MM.1S (cell line): ENCODE measurements around the gene REELD1.

Source experiments
- EZH2 ChIP-seq: fragments of 300-600 bp; sonication (generic); optimal IDR thresholded peaks from 2 replicates; pipeline ENCODE3; 2017; ENCODE audit warnings: low read depth, mild to moderate bottlenecking, antibody characterized with exemption, low read length, mixed read lengths
- EZH2phosphoT487 ChIP-seq: fragments of 300-600 bp; sonication (generic); IDR thresholded peaks from 2 replicates; pipeline ENCODE4 v1.6.1; 2018; ENCODE audit warnings: antibody characterized with exemption, low read length
- TF ChIP-seq, protein P1 (sequence below): fragments of 300-600 bp; sonication (generic); IDR thresholded peaks from 2 replicates; pipeline ENCODE4 v1.5.1; 2016; ENCODE audit warnings: antibody characterized with exemption, low read length, mixed read lengths

DNA sequence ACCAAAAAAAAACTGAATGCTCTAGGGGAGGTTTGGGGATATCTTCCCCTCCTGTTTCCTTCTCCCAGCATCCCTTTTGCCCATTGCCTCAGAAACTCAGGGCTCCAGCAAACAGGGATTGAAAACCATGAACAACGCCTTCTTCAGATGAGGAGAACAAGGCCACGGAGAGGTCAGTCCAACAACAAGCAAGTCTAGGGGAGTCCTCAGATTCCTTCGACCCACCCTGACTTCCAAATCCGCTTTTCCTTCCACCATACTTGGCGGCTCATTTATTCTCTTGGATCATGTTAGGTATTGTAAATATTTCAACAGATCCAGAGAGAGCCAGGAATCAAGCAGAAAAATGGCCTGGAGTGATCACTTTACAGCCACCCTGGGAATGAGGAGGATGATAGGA, 21.9 kb downstream of the REELD1 start:
- TF ChIP-seq, protein P1, sequence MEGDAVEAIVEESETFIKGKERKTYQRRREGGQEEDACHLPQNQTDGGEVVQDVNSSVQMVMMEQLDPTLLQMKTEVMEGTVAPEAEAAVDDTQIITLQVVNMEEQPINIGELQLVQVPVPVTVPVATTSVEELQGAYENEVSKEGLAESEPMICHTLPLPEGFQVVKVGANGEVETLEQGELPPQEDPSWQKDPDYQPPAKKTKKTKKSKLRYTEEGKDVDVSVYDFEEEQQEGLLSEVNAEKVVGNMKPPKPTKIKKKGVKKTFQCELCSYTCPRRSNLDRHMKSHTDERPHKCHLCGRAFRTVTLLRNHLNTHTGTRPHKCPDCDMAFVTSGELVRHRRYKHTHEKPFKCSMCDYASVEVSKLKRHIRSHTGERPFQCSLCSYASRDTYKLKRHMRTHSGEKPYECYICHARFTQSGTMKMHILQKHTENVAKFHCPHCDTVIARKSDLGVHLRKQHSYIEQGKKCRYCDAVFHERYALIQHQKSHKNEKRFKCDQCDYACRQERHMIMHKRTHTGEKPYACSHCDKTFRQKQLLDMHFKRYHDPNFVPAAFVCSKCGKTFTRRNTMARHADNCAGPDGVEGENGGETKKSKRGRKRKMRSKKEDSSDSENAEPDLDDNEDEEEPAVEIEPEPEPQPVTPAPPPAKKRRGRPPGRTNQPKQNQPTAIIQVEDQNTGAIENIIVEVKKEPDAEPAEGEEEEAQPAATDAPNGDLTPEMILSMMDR, result no peak
- TF ChIP-seq EZH2 (no peak), EZH2phosphoT487 (no peak)
